HEK293 (cell line): ENCODE results near the gene LCN6.

Experiments used
- CTCF ChIP-seq: fragments of 450-650 bp; formaldehyde crosslinking; IDR thresholded peaks from 2 replicates; pipeline ENCODE4 v1.5.1; 2016; ENCODE audit warnings: missing biosample characterization, missing genetic modification characterization
- PRDM10 ChIP-seq: fragments of 450-650 bp; formaldehyde crosslinking; IDR thresholded peaks from 2 replicates; pipeline ENCODE4 v1.5.1; 2016; ENCODE audit warnings: missing biosample characterization, missing genetic modification characterization
- REPIN1 ChIP-seq: fragments of 450-650 bp; formaldehyde crosslinking; IDR thresholded peaks from 2 replicates; pipeline ENCODE4 v1.5.1; 2017; ENCODE audit warnings: missing biosample characterization, missing genetic modification characterization, low read depth
- SP2 ChIP-seq: fragments of 450-650 bp; formaldehyde crosslinking; IDR thresholded peaks from 2 replicates; pipeline ENCODE4 v1.5.1; 2016; ENCODE audit warnings: missing biosample characterization, missing genetic modification characterization
- YY1 ChIP-seq: fragments of 450-650 bp; formaldehyde crosslinking; IDR thresholded peaks from 2 replicates; pipeline ENCODE4 v1.5.1; 2018; ENCODE audit warnings: missing biosample characterization, missing genetic modification characterization
- ZFHX2 ChIP-seq: fragments of 450-650 bp; formaldehyde crosslinking; conservative IDR thresholded peaks from 2 replicates; pipeline ENCODE4 v1.5.1; 2016; ENCODE audit warnings: missing biosample characterization, missing genetic modification characterization
- ZNF629 ChIP-seq: fragments of 450-650 bp; formaldehyde crosslinking; IDR thresholded peaks from 2 replicates; pipeline ENCODE4 v1.5.1; 2017; ENCODE audit warnings: missing biosample characterization, missing genetic modification characterization
- ZNF639 ChIP-seq: fragments of 450-650 bp; formaldehyde crosslinking; IDR thresholded peaks from 2 replicates; pipeline ENCODE4 v1.5.1; 2016; ENCODE audit warnings: missing biosample characterization, missing genetic modification characterization
- ZXDB ChIP-seq: fragments of 450-650 bp; formaldehyde crosslinking; IDR thresholded peaks from 2 replicates; pipeline ENCODE4 v1.5.1; 2016; ENCODE audit warnings: missing biosample characterization, missing genetic modification characterization

- no peak for TF ChIP-seq CTCF (tag by site-specific recombination)
- no peak for TF ChIP-seq PRDM10 (tag by site-specific recombination)
- no peak for TF ChIP-seq ZXDB (tag by site-specific recombination)
- no peak for TF ChIP-seq SP2 (tag by site-specific recombination)
- no peak for TF ChIP-seq REPIN1 (tag by site-specific recombination)
- no peak for TF ChIP-seq YY1 (tag by site-specific recombination)
- no peak for TF ChIP-seq ZNF629 (tag by site-specific recombination)
- TF ChIP-seq ZFHX2 (tag by site-specific recombination), result no peak
- no peak for TF ChIP-seq ZNF639 (tag by site-specific recombination)
Measured at GRCh38 chr9:136703276-136703860, 45.0 kb downstream of the LCN6 start.
